ENCODE data around the gene MIA2.
"Not testable (repeated sequence)": the region's sequence is repeated elsewhere in the genome, so short reads cannot be mapped to it uniquely, and the experiment has no call there.

Gene MIA2

DNA sequence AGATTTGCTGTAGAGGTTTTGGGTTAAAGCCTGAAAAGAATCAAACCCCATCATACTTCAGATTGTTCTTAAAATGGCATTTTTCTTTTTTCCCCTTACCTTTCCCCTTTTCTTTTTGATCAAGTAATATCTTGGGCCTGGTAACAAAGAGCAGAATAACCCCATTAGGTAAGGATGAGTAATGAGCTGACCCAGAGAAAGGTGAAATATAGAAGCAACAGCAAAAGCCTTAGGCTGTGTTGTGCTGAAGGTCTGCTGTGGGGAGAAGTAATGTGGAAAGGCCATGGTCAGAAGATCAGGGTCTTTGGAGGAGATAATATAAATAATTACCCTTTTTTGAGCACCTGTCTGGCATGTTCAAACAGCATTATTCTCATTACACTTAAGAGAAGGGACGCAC is 42.3 kb downstream of the MIA2 start:
- no peak for DNase-seq

DNA sequence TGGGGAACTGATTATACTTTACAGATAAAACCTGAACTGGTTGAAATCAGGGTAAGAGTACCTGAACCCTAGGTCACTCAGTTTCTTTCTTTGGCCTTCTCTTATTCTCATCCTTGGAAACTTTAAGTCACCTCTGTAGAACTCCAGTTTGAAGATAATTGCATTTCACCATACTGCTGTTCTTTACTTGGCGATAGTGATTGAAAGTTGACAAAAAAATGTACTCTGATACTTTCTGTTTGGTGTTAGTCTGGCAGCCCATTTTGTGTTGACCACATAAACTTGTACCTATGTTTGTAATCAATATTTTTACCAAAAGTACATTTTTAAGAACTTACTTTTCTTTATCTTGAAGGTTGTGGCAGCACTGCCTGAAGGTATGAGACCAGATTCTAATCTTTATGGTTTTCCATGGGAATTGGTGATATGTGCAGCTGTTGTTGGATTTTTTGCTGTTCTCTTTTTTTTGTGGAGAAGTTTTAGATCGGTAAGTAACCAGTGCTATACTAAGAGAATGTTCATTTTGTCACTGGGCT is 42.9 kb downstream of the MIA2 start:
- DNase-seq = no peak

DNA sequence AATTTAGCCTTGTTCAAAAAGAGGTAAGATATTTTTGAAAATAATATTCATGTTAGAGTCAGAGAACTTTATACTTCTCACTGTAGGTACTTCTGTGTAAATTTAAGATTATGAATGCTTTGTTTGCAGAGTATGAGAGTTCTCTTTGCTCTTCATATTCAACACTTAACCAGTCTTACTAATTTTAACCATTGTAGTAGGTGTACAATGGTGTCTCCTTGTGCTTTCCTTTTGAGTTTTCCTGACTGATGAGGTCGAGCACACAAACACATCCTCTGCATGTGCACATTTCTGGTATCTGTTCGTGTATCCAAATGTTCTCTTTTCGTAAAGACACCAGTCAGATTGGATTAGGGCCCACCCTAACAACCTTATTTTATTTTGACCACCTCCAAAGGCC is 45.8 kb downstream of the MIA2 start:
- DNase-seq = no peak

DNA sequence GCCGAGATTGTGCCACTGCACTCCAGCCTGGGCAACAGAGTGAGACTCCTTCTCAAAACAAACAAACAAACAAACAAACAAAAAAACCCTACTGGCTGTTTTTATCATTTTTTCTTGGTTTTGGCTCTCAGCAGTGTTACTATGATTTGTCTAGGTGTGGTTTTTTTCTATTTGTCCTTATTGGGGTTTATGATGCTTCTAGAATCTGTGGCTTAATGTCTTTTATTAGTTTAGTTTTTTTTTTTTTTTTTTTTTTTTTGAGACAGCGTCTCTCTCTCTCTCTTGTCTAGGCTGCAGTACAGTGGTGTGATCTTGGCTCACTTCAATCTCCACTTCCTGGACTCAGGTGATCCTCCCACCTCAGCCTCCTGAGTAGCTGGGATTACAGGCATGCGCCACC is 47.0 kb downstream of the MIA2 start:
- DNase-seq = not testable (repeated sequence)

DNA sequence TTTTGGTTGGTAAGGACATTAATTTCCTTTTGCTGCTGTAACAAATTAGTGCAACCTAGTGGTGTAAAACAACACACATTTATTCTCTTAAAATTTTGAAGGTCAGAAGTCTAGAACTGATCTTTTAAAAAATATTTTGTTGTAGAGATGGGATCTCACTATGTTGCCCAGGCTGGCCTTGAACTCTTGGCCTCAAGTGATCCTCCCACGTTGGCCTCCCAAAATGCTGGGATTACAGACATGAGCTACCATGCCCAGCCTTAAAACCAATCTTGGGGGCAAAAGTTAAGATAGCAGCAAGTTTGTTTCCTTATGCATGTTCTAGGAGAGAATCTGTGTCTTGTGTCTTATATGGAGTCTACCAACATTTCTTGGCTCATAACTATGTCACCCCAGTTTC is 55.8 kb downstream of the MIA2 start:
- DNase-seq = no peak

DNA sequence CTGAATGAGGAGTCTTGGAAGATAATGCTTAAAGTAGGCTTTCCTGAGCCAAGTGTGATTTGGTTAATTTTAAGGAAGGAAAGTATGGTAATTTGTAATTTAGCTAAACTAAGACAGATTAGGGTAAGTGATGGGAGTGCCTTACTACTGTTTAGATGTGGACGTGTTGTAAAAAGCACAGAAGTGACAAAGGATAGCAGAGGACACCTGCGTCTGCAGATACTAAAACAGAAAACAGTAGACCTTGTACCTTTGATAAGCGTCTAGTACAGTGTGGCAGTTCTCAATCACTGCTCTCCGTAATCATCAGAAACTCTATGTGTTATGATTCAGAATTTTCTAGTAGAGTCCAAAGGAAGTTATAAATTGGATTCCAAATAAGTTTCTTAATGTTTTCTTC is 58.0 kb downstream of the MIA2 start:
- no peak for DNase-seq

DNA sequence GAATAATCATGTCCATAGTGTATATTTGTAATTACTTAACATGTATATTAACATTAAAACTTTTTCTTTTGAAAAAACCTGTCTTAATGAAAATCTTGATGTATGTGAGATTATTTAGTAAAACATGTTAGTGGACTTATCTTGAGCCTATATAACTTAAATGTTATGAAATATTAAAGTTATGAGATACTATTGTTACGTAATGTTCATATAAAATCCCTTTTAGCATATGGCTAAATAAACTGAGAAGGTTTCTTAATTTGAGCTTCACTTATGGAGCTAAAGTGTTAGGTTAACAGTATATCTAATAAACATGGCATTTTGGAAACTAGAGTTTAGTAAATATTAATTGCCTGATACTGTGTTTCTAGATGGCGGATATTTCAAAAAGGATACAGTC is 59.9 kb downstream of the MIA2 start:
- DNase-seq = no peak

DNA sequence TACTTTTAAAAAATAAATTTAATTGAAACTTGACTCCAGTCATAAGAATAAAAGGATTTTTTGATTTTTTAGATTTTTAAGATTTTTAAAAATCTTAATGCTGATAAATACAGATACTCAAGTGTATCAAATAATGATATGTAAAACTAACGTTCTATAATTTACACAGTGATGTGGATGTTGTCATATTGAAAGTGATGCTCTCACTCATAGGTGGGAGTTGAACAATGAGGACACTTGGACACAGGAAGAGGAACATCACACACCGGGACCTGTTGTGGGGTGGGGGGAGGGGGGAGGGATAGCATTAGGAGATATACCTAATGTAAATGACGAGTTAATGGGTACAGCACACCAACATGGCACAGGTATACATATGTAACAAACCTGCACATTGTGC is 66.7 kb downstream of the MIA2 start:
- DNase-seq = not testable (repeated sequence)

DNA sequence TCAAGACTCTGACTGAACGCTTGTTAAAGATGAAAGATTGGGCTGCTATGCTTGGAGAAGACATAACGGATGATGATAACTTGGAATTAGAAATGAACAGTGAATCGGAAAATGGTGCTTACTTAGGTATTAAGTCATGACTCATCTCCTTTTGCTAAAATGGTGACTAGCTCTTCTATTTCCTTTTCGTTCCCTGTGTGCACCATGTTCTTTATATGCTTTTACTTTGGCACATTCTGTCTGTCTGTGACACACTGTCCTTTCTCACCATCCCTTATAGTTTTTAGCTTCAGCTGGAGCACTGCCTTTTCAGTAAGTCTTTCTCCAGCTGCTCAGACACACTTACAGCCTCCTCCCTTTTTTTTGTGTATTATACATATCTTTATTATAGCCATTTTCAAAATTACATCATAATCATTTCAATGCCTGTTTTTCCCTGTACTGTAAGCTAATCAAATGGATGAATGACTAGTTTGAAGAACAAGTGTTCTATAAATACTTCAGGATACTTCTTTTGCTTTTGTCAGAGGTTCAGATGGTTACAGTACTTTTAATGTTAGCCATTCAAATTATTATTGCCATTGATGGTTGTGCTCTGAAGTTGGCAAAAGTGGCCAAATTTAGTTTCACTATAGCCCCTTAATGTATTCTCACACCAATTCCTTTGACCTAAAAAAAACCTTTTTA is 68.6 kb downstream of the MIA2 start:
- no peak for DNase-seq

DNA sequence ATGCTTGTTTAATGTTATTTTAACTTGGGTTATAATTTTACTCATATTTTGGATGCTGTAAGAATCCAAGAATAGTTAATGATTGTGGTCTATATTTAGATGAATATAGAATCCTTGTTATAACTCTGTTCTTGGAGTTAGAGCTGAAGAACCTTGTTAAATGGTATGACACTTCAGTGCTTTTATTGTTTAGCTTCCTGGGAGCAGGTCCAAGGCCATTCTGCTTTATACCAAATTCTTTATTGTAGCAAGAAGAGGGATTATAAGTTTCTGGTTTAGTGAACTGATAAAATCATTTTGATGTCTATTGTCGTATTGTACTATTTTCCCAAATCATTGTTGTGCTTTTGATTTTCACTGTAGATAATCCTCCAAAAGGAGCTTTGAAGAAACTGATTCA is 69.4 kb downstream of the MIA2 start:
- DNase-seq = no peak

DNA sequence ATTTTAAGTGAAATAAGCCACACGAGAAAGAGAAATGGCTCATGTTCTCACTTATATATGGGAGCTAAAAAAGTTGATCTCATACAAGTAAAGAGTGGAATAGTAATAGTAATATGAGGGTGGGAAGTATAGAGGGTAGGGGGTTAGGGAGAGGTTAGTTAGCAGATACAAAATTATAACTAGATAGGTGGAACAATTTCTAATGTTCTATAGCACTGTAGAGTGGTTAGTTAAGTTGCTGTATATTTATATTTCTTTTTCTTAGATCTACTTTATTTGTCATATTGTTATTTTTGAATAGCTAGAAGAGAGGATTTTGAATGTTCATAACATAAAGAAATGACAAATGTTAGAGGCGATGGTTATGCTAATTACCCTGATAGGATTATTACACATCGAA is 74.1 kb downstream of the MIA2 start:
- DNase-seq = no peak

DNA sequence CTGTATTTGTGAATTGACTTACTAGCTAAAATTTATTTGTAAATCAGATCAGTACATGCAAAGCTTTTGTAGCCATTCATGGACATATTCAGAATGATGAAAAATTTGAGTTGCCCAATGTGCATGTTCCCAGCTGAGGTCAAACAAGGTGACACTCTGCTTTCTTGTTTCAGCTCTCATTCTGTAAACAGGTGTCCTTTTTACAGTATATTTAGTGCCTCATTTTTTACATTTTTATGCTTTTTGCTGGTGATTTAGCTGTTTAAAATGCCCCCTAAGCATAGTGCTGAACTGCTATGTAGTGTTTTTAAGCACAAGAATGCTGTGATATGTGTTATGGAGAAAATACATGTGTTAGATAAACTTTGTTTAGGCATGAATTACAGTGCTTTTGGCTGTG is 76.3 kb downstream of the MIA2 start:
- DNase-seq = no peak

DNA sequence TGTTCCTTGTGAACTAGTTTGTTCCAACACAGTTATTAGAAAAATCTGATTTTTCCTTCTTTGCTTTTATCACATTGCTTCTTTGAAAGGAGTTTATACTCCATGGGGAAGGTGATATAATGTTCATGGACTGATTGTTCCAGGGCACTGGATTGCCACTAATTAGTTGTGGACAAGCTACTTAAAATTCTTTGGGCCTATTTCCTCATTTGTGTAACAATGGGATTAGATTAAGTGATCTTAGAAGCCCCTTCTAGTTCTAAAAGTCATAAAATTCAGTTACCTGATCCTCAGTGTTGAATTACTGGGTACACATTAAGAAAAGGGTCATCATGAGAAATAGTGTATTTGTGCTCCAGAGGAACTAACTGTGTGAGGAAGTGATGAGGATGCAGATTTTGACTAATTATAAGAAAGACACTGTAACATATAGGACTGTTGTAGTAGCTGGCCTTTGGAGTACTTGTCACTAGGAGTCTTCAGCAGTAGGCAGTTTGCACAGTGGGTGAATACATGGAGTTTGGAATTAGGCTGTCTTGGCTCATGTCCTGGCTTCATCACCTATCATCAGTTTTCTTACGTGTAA is 82.2 kb downstream of the MIA2 start:
- DNase-seq = no peak

DNA sequence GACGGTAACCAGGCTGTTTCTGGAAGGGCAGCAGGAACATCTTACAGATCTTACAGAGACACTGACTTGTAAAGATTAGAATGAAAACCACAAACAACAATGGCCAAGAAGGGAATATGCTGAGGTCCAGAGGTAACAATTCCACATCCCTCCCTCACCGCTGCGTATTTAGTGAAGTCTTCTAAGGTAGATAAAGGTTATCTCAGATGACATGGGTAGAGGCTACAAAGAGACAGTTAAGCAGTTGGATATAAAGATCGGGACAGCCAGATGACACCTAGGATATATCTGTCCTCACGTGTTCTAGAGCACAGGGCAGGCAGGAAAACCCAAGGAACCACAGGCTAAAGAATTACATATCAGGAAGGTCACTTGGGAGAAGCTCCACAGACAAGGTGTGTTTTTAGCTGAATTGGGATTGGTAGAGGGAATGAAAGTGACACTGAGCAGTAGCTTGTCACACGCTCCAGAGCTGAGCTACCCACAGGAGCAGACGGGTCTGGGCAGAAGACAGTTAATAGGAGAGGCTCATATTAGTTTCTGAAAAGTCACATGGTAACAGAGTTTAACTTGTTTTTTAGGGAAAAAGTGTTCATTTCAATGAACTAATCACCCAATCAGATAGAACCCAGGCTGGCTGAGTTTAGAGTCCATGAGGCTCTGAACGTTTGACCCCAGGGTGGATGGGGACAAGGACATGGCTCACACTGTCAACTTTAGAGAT is 83.3 kb downstream of the MIA2 start:
- no peak for DNase-seq

DNA sequence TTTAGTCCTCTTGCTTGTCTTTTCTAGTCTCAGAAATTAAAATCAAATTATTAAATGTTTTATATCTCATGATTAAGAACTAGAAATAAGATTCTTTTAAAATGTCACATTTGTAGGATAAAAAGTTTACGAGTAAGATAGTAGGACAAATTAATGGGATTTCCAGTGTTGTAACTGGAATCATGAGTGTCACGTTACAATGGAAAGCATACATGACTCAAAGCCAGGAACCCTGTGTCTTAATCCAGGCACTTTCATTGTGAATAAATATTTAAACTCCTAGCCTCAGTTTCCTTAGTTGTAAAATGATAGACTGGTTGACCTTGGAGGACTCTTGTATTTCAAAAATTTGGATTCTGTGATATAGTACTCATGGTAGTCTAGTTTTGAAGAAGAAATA is 84.9 kb downstream of the MIA2 start:
- no peak for DNase-seq

DNA sequence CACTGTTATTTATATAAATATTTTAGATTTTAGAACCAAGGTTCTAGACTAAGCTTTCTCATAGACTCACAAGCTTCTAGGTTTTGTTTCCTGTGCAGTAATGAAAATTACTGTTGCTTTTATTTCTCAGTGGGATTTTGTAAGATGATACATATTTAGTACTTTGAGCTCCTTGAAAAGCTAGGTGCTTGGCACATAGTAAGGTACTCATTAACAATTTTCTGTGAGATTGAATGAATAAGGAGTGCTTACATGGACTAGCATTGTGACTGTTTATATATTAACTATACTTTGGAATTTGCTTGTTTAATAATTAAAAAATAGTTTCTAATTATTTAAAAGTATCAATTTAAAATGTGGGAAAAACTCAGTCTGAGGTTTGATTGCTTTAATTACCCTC is 85.7 kb downstream of the MIA2 start:
- DNase-seq = no peak

DNA sequence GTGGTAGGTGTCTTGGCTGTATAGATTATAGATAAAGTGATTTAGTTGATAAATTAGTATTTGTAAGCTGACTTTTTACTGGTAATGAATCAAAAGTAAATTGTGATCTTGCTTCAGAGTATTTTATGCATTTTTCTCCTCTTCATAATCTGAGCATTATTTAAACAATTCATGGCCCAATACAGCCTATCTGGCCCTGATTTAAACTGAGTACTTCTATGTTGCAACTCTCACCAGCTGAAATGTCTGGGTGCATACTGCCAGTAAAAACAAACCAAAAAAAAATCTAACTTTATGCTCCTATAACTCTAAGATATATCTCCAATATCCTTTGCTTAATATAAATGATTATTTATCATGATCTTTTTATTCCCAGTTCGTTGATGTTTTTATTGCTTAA is 86.6 kb downstream of the MIA2 start:
- DNase-seq = no peak

DNA sequence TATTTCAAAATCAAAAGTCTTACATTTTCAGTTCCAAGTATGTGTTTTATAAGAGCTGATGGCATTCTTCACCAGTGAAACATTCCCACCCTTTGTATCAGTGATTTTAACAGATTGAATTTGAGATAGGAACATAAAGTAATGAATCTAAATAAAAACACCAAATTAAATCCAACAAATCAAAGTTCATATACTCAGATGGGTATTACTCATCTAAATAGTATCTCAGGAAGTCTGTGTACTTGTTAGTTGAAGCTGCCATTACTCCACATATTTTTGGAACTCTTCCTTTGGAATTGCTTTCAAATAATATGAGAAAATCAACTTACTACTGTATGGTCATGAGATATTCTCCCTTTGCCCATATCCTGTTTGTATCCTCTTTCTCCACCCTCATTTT is 89.1 kb downstream of the MIA2 start:
- DNase-seq = no peak

DNA sequence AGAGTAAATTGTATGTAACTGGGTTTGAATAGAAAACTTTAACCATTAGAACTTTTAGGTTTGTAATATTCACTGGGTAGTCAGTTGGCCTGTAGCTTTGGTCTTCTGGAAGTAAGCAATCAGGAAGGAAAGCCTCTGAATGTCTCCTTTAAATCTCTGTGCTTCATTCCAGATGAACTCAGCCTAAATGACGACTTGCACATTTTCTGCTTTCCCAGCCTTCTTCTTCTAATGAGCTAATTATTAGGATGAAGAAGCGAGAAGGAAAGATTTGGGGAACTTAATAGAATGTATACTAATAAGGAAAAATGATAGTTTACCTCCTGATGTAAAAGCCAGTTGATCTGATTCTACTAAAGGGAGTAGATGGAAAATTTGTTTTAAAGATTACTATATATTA is 90.4 kb downstream of the MIA2 start:
- no peak for DNase-seq

DNA sequence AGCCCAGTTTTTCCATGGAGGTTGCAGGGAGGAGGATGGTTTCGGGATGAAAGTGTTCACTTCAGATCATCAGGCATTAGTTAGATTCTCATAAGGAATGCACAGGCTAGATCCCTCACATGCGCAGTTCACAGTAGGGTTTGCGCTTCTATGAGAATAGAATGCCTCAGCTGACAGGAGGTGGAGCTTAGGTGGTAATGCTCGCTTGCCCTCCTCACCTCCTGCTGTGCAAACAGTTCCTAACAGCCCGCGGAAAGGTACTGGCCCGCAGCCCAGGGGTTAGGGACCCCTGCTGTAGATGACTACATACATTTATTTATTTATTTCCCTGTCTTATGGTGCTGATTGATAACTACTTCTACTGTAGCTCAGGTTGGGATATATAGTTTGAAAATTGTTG is 105.3 kb downstream of the MIA2 start:
- peak; percentile 14 for DNase-seq

DNA sequence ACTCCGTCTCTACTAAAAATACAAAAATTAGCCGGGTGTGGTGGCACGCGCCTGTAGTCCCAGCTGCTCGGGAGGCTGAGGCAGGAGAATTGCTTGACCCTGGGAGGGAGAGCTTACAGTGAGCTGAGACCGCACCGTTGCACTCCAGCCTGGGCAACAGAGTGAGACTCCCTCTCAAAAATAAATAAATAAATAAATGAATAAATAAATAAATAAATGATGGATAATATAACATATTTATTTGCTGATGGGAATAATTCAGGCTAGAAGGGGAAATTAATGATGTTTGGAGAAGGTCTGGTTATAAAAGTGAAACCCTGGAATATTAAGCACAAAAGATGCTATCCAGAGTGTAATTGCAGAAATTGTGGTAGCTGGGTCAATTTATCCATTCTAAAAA is 107.4 kb downstream of the MIA2 start:
- DNase-seq = not testable (repeated sequence)

DNA sequence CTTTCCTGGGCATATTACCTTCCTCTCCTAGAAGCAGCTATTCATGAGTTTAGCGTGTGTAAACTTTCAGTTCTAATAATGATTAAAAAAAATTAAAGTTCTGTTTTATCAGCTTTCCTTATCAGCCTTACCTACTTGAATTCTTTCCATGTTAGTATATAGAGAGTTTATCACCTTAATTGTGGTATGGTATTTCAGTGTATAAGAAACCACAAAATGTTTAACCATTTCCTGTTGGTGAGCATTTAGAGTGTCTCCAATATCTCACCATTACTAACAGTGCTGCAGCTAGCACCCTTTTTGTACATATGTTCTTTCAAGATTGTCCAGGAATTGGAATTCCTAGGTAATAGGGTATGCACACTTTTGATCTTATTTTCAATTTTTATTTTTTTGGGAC is 109.1 kb downstream of the MIA2 start:
- DNase-seq = no peak

DNA sequence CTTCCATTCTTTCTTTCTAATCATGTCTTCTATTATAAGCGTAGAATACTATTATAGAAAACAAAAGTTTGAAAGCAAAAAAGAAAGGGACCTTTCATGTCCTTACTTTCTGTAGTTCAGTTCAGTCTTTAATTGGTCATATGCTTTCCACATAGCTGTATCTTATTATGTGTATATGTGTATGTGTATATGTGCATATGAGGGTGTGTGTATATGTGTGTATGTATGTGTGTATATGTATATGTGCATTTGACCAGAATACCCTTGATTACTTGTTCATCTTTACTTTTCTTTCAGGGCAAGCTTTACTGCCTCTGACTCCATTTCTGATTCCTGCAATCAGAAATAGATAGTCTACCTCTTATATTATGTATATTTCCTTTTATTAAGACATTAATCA is 109.9 kb downstream of the MIA2 start:
- no peak for DNase-seq

DNA sequence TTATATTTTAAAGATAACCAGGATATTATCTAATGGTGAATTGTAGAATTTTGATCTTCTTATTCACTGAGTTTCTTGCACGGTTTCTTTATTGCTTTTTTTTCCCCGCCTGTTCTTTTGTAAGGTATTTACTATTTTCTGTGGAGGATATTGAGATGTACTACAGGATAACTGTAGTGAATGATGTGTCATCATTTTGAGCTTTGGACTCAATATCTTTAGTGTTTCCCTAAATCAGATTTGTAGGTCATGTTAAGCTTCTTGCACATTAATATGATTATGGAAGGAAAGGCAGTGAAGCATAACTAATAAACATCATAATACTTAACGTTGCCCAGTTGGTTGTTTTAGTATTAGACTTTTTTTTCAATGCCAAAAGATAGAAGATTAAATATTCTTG is 117.2 kb downstream of the MIA2 start:
- DNase-seq = no peak

Data from NCI-H345 (cell line).